Right lobe of liver (tissue), 4 donors: ENCODE measurements around the gene TDRD3.

Experiments used
- CTCF ChIP-seq, 4 donors: fragments of 200-600 bp in 3 of 4; fragments of 450-650 bp in 1 of 4; IDR thresholded peaks; one replicate each; pipeline versions ENCODE4 v1.5.1 to v1.8.0; 2016 to 2022; ENCODE audit warnings: antibody characterized with exemption in 4 of 4, mild to moderate bottlenecking in 2 of 4
- POLR2A ChIP-seq: fragments of 450-650 bp; IDR thresholded peaks from one replicate; pipeline ENCODE4 v1.6.1; 2017; ENCODE audit warnings: antibody characterized with exemption, mild to moderate bottlenecking
- donor health status: DM: no; HTN: no; CAD: no.
- donor health status: DM: no; HTN: no; CAD: no.
- donor health status: DM: no; HTN: yes; CAD: no.

GRCh38 chr13:60509601-60510386 is 112.8 kb downstream of the TDRD3 start:
- TF ChIP-seq CTCF (IDR thresholded peaks at IDR 0.05) (no peak), POLR2A (no peak)
